T47D (cell line): ENCODE data around the gene MACF1.

Experiments used
- DNase-seq, 2 experiments: peaks; one replicate each; pipeline versions ENCODE4 v3.0.0 to v3.0.0-alpha.2; 2011 to 2012; ENCODE audit warnings: low read depth in 1 of 2, low spot score in 1 of 2
- JUND ChIP-seq: IDR thresholded peaks from 2 replicates; pipeline ENCODE4 v1.6.1; 2012; ENCODE audit warnings: low read depth
- in situ Hi-C: cut with HindIII; loops from 2 replicates; pipeline ENCODE4 v1.10.0; 2016; ENCODE audit warnings: low sequenced_read_pairs, low pct_unique_long_range_greater_than_20kb

MACF1 gene

DNA sequence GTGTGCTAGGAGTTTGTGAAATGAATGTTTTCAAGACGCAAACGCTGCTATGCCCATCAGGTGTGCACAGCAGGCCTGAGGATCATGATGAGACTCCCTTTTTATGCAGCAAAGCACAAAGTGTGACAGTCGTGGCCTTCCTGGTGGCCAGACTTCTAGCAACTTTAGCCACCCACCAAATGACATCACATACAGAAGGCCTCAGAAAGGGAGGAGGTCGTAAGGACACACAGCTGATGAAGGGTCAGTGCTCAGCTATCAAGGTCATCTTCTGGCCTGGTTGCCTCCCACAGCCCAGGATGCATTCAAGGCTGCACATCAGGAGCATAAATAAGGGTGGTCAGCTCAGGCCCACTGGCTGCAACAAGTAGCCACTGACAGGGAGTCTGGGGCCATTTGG is 323.6 kb downstream of the MACF1 start:
- in situ Hi-C loops = no loop called here
- TF ChIP-seq JUND = no peak

DNA sequence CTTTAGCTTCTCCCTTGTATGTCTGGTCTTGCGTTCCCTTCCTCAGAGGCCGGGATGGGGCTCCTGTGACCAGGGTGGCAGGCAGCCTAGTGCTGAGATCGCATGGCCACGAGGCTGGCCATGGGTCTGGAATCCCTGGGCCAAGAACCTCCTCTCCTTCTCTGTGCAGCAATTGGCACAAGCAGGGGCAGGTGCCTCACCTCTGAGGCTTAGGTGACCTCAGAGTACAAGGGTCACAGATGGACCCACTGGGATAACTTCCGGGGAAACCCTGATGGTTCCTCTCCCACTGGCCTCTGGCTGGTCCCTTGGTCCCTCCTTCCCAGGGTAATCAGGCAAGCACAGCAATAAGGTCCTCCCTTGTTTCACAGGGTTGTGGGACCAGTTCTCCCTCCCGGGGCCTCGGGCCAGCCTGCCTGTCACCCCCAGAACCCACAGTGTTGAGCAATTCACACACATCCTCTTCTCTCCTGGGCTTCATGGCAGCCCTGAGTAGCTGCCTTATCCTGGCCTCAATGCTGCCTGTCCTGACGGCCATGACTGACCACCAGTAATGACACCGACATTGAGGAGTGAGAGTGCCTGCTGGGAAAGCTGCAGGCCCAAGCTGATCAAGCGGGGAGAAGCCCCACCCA is 325.5 kb downstream of the MACF1 start:
- in situ Hi-C loops = no loop called here
- no peak for DNase-seq
- TF ChIP-seq JUND = no peak

More for the DNA sequence above, 323.6 kb downstream of the MACF1 start:
- no peak for DNase-seq

DNA sequence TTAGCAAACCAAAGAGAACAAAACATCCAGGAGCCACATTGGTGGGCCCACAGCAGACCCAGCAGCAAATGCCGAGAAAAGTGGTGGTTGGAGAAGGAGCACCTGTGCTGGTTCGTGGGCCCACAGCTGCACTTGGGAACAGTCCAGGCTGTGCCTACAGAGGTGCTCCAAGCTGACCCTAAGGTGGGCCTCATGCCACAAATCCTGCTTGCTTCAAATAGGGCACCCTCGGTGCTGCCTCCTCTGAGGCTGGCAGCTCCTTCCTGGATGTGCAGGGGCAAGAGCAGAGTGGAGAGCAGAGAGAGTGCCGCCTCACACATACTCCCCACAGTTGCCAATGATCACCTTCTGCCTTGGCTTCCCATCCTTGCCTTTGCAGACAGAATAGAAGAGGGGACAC is 327.0 kb downstream of the MACF1 start:
- no peak for DNase-seq
- no peak for TF ChIP-seq JUND
- in situ Hi-C loops = no loop called here

DNA sequence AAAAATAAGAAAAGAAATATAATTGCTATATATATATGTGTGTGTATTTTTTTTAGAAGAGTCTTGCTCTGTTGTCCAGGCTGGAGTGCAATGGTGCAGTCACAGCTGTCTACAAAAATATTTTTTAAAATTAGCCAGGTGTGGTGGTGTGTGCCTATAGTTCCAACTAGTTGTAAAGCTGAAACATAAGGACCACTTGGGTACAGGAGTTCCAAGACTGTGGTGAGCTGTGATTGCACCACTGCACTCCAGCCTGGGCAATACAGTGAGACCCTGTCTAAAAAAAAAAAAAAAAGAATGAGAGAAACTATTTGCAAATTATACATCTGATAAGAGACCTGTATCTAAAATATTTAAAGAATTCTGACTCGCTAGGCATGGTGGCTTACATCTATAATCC is 328.9 kb downstream of the MACF1 start:
- in situ Hi-C loops = no loop called here
- no peak for TF ChIP-seq JUND

More for the DNA sequence above, 328.9 kb downstream of the MACF1 start:
- no peak for DNase-seq
